Measurements from ENCODE around the gene SERTAD4.
"Not testable (repeated sequence)": the region's sequence is repeated elsewhere in the genome, so short reads cannot be mapped to it uniquely, and the experiment has no call there.

SERTAD4 gene

DNA sequence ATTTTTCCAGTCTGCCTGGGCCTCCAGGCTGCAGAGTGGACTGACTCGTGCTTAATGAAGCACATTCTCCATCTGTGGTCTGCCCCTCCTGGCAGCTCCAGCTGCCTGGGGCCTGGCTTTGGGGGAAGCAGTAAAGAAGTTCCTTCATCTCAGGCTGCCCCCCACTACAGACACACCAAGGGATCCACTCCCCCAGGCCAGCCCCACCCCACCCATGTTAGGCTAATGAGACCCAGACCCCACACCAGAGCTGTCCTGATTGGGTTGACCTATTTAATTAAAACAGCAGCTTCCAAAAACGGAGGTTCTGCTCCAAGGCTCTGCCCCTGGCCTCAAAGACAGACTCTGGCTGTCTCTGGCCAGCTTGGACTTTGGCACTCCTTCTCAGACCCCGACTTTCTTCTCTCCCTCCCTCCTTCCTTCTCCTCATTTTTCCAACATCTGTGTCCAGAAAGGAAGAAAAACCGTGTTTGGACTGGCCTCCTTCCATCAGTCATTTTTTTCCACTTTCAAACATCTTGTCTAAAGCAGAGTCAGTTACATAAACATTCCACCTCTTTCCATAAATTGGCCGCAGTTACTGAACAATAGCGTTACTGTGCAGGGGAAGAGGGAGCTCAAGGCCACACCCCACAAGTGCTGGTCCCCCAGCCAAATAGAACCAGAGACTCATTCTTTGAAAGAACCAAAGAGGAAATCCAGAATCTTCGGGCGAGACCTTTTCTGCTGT is 29.7 kb downstream of the SERTAD4 start:
- peak; percentile 89 for DNase-seq

DNA sequence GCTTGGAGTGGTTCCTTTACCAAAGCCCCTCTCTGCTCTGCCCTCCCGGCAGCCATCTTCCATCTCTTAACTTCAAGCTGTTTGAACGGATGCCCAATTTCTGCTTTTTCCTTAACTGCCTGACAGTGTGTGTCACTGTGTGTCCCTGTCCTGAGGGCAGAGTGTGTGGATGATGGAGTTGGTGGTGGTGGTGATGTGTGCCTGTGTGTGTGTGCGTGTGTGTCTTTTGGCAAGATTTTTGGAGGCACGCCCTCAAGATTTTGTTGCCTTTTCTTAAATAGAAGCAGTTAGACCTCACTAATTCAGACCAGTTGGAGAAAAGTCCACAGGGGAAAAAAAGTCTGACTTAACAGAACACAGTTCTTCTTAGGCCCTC is 30.3 kb downstream of the SERTAD4 start:
- DNase-seq: peak; percentile 81

DNA sequence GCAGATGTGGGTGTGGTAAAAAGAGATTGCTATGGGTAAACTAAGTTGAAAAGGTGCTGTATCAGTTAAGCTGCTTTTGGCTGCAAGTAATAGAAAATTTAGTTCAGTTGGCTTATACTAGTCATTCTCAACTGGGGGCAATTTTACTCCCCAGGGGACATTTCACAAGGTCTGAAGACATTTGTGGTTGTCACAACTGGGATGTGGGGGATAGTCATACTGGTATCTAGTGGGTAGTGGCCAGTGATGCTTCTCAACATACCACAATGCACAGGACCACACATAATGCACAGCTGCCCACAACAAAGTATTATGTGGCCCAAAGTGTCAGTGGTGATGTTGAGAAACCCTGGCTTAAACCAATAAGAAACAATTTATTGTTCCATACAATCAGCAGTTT is 31.4 kb downstream of the SERTAD4 start:
- DNase-seq: no peak

DNA sequence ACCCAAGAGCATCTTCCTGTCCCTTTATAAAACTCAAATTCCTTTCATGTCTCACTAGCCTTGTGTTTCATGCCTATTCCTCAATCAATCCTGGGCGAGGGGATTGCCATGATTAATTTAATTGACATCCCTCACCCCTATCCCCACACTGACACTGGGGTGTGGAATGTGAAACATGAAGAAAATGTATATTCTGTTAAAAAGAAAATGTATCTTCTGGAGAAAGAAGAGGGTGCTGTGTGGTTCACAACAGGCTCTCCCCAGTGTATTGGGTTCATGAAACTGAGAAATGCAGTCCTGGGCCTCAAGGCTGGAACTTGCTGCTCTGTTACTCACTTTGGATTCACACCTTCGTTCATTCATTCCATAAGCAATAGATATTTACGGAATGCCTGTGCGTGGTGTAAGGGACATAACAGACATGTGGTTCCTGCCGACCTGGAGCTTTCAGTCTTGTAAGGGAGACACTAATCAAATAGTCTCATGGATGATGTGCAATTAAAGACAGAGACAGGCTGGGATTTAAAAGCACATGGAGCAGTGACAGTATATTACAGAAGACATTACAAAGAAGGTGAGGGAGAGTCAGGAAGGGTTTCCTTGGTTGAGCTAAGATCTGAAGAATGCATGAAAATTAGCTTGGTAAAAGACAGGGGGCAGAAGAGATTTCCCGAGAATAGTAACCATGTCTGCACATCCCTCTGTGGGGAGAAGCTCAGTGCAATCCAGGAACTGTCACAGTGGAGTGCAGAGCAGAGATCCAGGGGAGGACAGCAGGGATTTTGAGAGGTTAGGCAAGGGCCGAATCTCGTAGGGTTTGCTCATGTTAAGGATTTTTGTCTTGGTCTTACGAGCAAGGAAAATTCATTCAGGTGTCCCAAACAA is 32.1 kb downstream of the SERTAD4 start:
- DNase-seq: no peak

DNA sequence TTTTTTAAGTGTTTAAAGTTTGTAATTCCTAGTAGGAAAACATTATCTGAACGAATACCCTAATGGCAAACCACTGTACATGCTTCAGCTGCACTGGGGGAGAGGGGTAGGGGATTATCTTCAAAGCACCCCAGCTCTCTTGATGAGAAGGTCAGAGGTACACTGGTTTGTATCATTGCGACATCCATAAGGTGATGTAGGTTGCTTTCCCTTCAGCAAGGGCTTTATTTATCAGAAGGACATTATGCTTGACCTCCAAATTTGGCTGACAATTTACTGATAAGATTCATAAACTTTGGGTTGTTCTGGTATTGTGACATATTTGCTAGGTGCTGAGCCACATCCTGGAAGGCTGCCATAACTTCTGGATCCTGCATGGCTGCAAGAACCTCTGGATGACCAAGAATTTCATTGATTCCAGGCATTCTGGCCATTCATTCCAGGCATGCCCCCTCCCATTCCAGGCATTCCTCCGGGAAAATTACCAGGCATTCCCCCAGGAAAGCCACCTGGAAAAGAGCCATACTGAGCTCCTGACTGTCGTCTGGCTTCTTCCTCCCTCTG is 32.9 kb downstream of the SERTAD4 start:
- not testable (repeated sequence) for DNase-seq

DNA sequence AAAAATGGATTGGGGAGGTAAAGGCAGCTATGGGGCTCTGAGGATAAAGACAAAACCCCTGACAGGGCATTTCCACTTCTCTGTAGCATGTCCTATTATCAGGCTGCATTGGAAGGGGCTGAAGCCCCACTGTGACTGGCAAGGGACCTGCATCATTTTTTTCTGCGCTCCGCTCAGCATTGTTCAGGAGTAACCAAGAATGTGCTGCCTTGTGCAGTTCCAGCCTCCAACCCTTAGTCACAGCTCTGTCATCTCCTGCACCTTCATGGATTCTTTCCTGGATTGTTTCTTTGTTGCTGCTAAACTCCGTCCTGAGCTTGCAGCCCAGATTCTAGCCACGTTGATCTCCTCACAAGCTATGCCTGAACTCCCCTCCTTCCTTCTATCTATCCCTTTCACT is 37.4 kb downstream of the SERTAD4 start:
- DNase-seq: no peak

DNA sequence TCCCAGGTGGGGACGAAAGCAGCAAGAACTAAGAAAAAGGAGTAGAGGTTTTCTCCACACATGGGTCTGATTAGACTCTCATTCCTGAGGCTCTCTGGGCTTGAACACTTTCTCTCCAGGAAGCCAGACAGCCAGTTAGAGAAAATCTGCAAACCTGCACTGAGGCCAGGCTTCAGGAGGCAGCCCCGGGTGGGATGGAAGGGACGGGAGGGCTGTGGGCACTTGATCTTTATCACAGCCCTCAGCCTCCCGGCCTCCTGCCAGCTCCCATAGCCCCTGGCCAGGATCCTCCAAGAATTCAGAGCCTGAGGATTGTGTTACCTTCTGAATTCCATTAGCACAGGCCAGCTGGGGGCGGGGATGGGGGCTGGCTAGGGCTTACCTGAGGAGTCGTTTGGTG is 40.1 kb downstream of the SERTAD4 start:
- peak; percentile 72 for DNase-seq

DNA sequence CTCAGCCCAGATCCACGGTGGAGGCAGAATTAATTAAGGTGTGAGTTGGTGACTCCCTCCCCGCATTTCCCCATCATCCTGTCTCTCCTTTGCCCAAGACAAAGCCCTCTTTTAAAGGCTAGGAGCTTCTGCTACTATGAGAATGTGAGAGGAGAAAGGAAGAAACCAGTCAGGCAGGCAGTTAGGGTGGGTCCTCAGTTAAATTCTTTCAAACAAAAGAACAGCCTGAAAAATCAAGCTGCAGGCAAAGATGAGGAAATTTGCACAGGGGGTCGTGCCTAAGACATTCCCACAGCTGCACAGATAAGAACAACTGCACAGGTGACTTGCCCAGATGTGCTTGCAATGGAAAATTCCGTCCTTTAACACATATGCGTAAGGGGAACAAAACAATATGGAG is 47.6 kb downstream of the SERTAD4 start:
- DNase-seq: no peak

DNA sequence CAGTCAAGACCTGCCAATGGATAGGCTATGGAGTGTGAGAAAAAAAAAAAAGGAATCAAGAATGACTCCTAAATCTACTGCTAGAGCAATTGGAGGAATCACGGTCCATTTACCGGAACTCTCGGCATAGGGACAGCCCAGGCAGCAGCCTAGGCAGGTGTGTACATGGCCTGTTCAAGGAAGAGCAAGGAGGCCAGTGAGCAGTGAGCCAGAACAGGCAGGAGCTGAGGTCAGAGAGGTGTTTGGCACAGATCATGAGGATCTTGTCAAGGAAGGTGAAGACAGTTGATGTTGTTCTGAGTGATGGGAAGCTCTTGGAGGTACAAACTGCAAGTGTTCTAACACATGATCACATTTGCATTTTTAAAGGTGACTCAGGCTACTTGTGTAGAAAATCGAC is 55.5 kb downstream of the SERTAD4 start:
- no peak for DNase-seq

DNA sequence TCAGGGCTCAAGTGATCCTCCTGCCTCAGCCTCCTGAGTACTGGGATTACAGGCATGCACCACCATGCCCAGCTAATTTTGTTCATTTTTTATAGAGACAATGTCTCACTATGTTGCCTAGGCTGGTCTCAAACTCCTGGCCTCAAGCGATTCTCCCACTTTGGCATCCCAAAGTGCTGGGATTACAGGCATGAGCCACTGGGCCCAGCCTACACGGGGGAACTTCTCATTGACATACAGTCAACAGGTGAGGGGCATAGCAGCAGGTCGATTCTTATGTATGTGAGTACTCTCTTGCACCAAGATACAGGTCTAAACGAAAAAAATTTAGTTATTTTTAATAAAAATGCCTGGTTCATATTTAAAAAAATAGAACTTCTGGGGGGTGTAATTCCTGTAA is 56.7 kb downstream of the SERTAD4 start:
- no peak for DNase-seq

DNA sequence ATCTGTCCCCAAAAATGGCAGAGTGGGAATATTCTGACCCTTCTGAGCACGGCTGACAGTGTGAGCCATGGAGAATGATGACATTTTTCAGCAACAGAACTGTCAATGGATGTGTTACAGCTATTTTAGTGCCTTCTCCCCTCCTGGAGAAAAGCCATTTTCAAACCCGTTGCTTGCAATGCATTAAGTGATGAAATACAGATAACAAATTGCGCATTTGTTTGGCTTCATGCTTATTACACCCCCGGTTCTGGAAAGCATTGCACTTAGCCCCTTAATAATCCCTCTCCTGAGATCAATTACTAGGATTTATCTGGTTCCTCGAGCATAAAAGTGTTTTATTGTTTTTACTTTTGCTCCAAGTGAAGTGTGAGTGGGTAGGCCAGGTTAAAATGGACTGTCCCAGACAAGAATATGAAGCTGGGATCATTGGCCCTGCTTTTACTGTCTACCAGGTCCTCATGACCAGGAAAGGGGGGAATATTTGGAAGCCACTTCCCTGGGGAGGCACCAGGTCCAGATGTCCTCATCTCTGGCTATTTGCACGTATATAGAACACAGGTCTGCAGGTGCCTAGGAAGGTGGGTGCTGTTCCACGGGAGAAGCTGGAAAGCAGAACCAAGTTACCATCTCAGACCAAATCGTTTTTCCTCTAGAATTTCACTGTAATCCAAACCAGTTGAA is 58.6 kb downstream of the SERTAD4 start:
- peak; percentile 74 for DNase-seq

DNA sequence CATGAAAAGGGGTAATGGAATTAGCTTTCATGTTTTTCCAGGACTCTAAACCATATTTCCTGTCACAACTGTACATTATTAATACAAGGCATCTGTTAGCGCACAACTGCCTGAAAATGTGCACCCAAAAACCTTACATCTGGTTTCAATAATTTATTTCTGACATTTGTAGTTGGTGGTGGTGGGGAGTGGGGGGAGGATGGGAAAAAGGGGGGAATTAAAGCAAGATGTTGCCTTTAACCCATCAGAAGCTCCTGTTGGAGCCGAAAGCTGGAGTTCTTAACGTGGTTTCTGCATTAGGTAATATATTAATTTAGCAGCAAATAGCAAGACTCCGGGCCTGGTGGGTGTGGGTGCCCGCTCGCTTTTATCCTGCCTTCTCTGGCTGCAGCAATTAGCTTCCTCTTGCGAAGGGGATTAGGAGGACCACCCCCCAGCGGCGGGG is 59.2 kb downstream of the SERTAD4 start:
- DNase-seq: no peak

DNA sequence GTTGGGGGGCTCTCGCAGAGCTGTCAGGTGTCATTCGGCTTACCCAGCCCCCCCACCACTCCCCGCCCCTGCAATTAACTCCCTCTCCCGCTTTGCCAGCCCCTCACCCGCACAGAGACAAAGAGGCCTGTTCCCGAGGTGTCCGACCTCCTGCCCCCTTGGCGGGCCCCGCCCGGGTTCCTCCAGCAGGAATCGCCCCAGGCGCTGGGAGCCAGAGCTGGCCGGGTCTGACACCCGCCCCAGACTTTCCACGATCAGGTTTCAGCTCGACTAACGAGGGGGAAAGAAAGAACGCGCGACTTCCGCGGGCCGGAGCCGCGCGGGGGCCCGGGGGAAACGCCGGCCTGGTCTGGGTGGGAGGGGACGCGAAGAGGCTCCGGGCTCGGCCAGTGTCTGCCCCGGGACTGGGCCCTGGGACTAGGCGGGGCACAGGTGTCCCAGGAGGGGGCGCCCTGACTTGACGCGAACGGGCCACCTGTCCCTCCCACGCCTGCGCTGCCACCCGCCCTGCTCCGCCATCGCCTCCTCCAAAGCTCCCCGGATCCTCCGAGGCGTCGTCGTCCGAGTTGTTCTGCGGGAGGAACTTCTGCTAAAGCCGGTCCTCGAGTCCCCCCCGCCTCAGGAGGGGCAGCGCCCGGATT is 59.8 kb downstream of the SERTAD4 start:
- DNase-seq: peak; percentile 88

DNA sequence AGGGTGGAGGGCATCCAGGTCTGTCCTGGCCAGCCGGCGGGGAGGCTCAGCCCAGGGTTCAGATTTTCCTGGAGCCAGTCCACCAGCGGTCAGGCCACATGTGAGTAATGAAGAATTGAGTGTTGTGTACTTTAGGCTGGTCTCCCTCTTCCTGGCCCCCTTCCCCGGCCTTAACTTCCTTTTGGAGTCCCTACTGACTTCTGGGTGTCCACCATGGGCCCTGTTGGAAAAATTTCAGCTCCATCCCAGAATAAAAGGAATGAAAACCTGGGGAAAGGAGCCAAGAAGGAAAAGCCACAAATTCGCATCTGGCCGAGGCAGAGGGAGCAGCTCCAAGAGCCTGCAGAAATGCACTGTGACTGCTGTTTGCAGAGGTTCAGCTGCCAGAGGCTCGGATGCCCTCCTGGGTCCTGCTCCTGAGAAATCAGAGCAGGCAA is 60.6 kb downstream of the SERTAD4 start:
- peak; percentile 90 for DNase-seq

DNA sequence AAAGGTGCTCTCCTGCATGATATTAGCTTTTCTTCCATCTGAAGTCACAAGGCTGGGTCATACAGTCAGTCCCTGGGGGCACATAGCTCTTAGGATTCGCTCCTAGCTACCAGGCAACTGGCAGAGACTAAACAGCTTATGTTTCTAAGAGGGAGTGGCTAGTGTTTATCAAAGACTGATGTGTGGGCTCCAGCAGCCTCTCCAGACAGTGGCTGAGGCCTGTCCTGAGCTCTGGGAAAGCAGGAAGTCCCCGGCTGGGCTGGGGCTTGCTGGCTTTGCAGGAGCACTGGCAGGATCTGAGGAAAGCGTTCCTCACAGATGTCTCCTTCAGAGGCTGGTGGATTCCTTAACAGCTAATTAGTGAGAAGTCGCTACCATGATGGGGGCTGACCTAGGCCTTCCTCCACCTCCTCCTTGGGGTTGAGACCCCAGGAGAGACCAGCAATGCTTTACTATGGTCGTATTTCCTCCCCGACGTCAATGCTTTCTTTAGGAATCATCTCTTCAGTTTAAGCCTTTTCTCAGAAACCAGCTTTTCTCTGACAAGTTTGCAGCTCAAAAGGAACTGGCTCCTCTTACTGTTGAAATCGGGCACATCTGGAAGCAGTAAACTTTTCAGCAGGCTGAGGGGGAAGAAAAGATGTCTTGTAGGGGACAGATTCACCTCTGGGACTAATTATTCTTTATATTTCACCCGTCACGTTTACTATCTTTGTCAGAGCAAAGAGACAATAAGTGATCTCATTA is 62.6 kb downstream of the SERTAD4 start:
- peak; percentile 69 for DNase-seq
